Measurements from ENCODE around the gene CPNE5.
A peak's percentile ranks its signal among the peaks of the same experiment; 100 is the strongest.

The CPNE5 gene

DNA sequence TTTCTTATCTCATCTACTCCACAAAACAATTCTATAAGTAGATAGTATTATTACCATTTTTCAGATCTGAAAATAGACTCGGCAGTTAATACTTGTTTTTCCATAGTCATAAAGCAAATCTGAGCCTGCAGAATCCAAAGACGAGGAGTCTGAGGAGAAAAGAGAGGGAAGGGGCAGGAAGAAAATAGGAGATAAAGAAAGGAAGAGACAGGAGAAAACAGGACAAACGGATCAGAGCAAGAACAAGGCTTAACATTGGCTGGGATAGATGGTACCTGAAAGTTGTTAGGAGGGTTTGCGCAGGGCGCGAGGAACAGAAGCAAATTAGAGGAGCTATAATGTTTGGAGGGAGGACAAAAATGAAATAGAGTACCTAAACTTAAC is 36.0 kb upstream of the CPNE5 start:
- Histone ChIP-seq H3K36me3 (peaks cover 23% of the 10 kb centered on the region), H3K9me3 (no peaks in the 10 kb centered on the region), H3K4me3 (ENCODE audit: low read depth, low read length) (peak overlapping the region; percentile 96), H3K4me1 (peaks cover 2% of the 10 kb centered on the region; the same call in 1 of the 2 replicates), H3K27me3 (no peaks in the 10 kb centered on the region)
- DNase-seq = no peak
- TF ChIP-seq, protein P1, sequence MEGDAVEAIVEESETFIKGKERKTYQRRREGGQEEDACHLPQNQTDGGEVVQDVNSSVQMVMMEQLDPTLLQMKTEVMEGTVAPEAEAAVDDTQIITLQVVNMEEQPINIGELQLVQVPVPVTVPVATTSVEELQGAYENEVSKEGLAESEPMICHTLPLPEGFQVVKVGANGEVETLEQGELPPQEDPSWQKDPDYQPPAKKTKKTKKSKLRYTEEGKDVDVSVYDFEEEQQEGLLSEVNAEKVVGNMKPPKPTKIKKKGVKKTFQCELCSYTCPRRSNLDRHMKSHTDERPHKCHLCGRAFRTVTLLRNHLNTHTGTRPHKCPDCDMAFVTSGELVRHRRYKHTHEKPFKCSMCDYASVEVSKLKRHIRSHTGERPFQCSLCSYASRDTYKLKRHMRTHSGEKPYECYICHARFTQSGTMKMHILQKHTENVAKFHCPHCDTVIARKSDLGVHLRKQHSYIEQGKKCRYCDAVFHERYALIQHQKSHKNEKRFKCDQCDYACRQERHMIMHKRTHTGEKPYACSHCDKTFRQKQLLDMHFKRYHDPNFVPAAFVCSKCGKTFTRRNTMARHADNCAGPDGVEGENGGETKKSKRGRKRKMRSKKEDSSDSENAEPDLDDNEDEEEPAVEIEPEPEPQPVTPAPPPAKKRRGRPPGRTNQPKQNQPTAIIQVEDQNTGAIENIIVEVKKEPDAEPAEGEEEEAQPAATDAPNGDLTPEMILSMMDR (IDR thresholded peaks at IDR 0.05; ENCODE audit: low read depth, low read length) = no peak

DNA sequence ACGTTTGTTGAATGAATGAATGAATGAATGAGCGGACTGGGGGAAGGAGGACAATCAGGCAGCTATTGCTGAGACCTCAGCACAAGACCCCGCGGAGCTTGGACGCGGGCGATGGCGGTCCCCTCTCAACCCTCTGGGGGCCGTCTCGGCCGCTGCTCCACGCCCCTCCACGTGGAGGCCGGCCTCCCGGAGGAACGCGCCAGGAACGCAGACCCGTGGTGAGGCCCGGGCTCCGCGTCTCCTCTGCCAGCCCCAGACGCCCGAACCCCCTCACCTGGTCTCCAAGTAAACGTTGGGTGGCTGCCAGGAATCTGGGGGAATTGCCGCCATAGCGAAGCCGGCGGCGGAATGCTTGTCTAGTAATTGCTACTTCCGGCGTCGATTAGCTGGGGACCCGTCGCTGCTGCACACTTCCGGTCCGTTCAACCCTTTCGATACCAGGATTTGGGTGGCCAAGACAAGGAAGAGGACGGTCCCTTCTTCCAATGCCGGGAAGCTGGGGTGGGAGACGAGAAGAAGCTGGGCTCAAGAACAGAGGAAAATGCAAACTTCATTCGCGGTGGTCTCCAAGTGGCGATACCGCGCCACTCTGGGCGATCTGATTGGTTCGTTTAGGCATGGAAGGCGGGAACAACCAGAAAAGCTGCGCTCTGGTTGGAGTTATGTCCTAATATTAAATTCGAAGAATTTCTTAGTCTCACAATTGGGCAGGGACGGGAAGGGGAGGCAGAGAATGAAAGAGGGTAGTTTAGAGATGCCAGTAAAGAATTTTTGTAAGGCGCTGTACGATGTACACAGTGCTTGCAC is 35.4 kb upstream of the CPNE5 start, which contains the start of gene PPIL1:
TSS of gene PPIL1 (minus strand) at position 361 of the 807 bp plus-strand sequence. CDS start at position 330, 31 bp downstream.
- Histone ChIP-seq H3K36me3 (peaks cover 24% of the 10 kb centered on the region), H3K9me3 (no peaks in the 10 kb centered on the region), H3K4me3 (ENCODE audit: low read depth, low read length) (peak within 1 kb of the TSS; percentile 96), H3K27me3 (no peaks in the 10 kb centered on the region), H3K4me1 (peaks cover 2% of the 10 kb centered on the region; the same call in 1 of the 2 replicates)
- TF ChIP-seq, protein P1 (IDR thresholded peaks at IDR 0.05; ENCODE audit: low read depth, low read length) = peak; percentile 4; the same call in 1 of the 2 replicates
- DNase-seq = peak; percentile 88

DNA sequence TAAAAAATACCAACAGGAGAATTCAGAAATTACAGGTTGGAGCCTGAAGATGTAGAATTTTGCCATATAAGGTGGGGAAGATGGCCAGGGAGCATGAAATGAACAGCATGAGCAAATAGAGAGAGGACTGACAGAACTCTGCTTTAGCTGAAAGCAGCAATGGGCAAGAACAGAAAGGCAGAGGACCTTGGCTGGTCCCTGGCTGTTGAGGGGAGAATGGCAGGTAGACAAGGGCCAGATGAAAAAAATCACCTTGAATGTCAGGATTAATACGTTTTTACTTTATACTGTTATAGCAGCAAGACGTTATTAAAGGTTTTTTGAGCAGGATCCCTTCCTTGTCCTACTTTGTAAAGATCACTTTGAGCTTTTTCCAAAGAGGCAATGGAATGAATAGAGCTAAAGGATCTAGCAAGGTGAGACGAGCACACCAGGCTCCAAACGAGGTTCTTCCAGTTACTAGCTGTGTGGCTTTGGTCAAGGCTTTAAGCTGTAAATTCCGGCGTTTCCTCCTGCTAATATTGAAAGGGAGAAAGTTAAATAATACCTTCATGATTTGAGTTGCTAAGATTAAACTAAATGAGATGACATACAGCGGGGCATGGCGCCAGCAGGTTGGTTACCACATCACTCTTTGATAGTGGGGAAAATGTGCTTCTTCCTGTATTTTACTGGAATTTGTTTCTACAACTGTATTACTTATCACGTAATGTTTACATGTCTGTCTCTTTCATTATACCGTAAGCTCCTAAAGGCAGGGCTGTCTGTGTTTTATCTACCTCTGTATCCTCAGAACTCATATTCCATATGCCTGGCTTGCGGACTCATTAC is 34.6 kb upstream of the CPNE5 start:
- peak overlapping the region; percentile 96 for H3K4me3 ChIP-seq (ENCODE audit: low read depth, low read length)
- no peaks in the 10 kb centered on the region for H3K27me3 ChIP-seq
- DNase-seq = no peak
- H3K4me1 ChIP-seq = peaks cover 2% of the 10 kb centered on the region; the same call in 1 of the 2 replicates
- H3K36me3 ChIP-seq = peaks cover 28% of the 10 kb centered on the region
- no peaks in the 10 kb centered on the region for H3K9me3 ChIP-seq
- TF ChIP-seq, protein P1 (IDR thresholded peaks at IDR 0.05; ENCODE audit: low read depth, low read length) = peak; percentile 51

DNA sequence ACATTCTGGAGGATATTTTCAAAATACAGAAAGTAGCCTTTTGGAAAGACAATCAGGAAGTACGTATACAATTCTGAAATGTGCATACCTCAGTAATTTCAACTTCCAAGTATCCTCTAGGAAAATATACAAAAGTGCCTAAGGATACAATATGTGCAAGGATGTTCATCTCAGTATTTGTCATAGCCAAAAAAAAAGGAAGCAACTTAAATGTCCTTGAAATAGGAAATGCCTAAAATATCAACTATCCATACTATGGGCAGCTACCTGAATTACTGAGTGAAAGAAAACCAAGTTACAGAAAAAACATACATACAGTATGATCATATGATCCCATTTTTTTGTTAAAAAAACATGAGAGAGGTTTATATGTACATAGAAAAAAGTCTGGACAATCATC is 33.9 kb upstream of the CPNE5 start:
- peak overlapping the region; percentile 96 for H3K4me3 ChIP-seq (ENCODE audit: low read depth, low read length)
- TF ChIP-seq, protein P1 (IDR thresholded peaks at IDR 0.05; ENCODE audit: low read depth, low read length) = no peak
- no peak for DNase-seq
- H3K27me3 ChIP-seq = no peaks in the 10 kb centered on the region
- H3K9me3 ChIP-seq = no peaks in the 10 kb centered on the region
- peaks cover 2% of the 10 kb centered on the region; the same call in 1 of the 2 replicates for H3K4me1 ChIP-seq
- peaks cover 34% of the 10 kb centered on the region for H3K36me3 ChIP-seq

DNA sequence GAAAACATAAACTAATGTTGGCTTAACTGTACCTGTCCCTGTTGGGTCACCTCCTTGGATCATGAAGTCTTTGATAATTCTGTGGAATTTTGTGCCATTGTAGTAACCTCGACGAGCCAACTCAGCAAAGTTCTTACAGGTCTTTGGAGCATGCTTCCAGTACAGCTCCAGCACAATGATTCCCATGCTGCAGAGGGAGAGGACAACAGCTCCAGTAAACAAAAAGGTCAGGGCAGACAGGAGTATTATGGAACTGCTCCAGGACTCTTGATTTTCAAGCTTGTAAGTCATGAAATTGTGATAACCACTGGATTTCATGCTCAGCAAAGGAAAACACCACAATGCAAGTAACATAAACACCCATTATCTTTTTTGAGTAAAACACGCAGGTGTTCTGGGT is 32.4 kb upstream of the CPNE5 start:
- Histone ChIP-seq H3K27me3 (no peaks in the 10 kb centered on the region), H3K4me1 (peaks cover 2% of the 10 kb centered on the region; the same call in 1 of the 2 replicates), H3K4me3 (ENCODE audit: low read depth, low read length) (no peak overlapping the region), H3K36me3 (peaks cover 47% of the 10 kb centered on the region), H3K9me3 (no peaks in the 10 kb centered on the region)
- no peak for DNase-seq
- TF ChIP-seq, protein P1 (IDR thresholded peaks at IDR 0.05; ENCODE audit: low read depth, low read length) = no peak
